Mammary epithelial cell (primary cell): ENCODE measurements around the gene PARP8.
"Not testable (repeated sequence)": the region's sequence is repeated elsewhere in the genome, so short reads cannot be mapped to it uniquely, and the experiment has no call there.

Experiments
- CTCF ChIP-seq, 2 donors: IDR thresholded peaks in 1 of 2; conservative IDR thresholded peaks in 1 of 2; 2 replicates each; pipeline ENCODE4 v1.5.1; 2011 to 2012; ENCODE audit warnings: inconsistent platforms in 2 of 2, low read length in 2 of 2, mild to moderate bottlenecking in 2 of 2, control low read depth in 1 of 2, low read depth in 1 of 2; ENCODE audit not compliant: insufficient read depth in 1 of 2; ENCODE audit errors: extremely low read depth in 1 of 2
- EZH2 ChIP-seq: IDR thresholded peaks from 2 replicates; pipeline ENCODE4 v1.6.1; 2012; ENCODE audit warnings: low read length, inconsistent platforms, borderline replicate concordance

DNA sequence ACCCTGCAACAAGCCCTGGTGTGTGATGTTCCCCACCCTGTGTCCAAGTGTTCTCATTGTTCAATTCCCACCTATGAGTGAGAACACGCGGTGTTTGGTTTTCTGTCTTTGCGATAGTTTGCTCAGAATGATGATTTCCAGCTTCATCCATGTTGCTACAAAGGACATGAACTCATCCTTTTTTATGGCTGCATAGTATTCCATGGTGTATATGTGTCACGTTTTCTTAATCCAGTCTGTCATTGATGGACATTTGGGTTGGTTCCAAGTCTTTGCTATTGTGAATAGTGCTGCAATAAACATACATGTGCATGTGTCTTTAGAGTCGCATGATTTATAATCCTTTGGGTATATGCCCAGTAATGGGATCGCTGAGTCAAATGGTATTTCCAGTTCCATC is 145.3 kb downstream of the PARP8 start:
- TF ChIP-seq CTCF (conservative IDR thresholded peaks at IDR 0.05 in 1 of 2, IDR thresholded peaks at IDR 0.05 in 1 of 2; ENCODE audit: extremely low read depth in 1 of 2, insufficient read depth in 1 of 2, low read depth in 1 of 2, low read length in 2 of 2); EZH2: not testable (repeated sequence)
